DND-41 (cell line): ENCODE data around the gene SH2B3.

Experiments used
- ATAC-seq: fragments of 200-7000 bp; cut with Tn5 transposase; 3 replicates; pipeline ENCODE4 v1.9.1; 2021; ENCODE audit warnings: low read depth; ENCODE audit not compliant: insufficient read depth
- DNase-seq: peaks from one replicate; pipeline ENCODE4 v3.0.0-alpha.2; 2020
- H2AFZ ChIP-seq: 2 replicates; pipeline ENCODE4 v1.6.0; 2012; ENCODE audit warnings: low read depth, low read length
- H3K27ac ChIP-seq: 2 replicates; pipeline ENCODE4 v1.5.1; 2012; ENCODE audit warnings: low read length, inconsistent platforms
- H3K27me3 ChIP-seq: fragments of 200-600 bp; sonication (generic); 2 replicates; pipeline ENCODE4 v1.6.0; 2012; ENCODE audit warnings: low read length, mild to moderate bottlenecking, inconsistent platforms; ENCODE audit not compliant: insufficient read depth, poor library complexity
- H3K36me3 ChIP-seq: 2 replicates; pipeline ENCODE4 v1.5.1; 2012; ENCODE audit warnings: low read length, inconsistent platforms; ENCODE audit not compliant: insufficient read depth
- H3K4me1 ChIP-seq: 2 replicates; pipeline ENCODE4 v1.5.1; 2012; ENCODE audit warnings: mild to moderate bottlenecking, low read length; ENCODE audit not compliant: insufficient read depth
- H3K4me2 ChIP-seq: 2 replicates; pipeline ENCODE4 v1.6.0; 2012; ENCODE audit warnings: mild to moderate bottlenecking, moderate library complexity, low read length, inconsistent platforms; ENCODE audit not compliant: insufficient read depth
- H3K4me3 ChIP-seq, 2 experiments: fragments of 200-600 bp in 1 of 2; shearing (Covaris generic) in 1 of 2; 2 replicates each; pipeline ENCODE4 v1.5.1; 2012 to 2016; ENCODE audit warnings: inconsistent platforms in 2 of 2, low read length in 2 of 2, mild to moderate bottlenecking in 2 of 2, low read depth in 1 of 2, moderate library complexity in 1 of 2
- H3K79me2 ChIP-seq: 2 replicates; pipeline ENCODE4 v1.6.0; 2012; ENCODE audit warnings: low read length, inconsistent platforms; ENCODE audit not compliant: insufficient read depth
- H3K9ac ChIP-seq: 2 replicates; pipeline ENCODE4 v1.6.0; 2012; ENCODE audit warnings: low read depth, mild to moderate bottlenecking, inconsistent platforms, low read length, moderate library complexity
- H3K9me3 ChIP-seq: 2 replicates; pipeline ENCODE4 v1.5.1; 2012; ENCODE audit warnings: low read length, moderate library complexity, mild to moderate bottlenecking, inconsistent platforms; ENCODE audit not compliant: insufficient read depth, severe bottlenecking
- H4K20me1 ChIP-seq: 2 replicates; pipeline ENCODE4 v1.6.0; 2012; ENCODE audit warnings: low read length; ENCODE audit not compliant: insufficient read depth
- CTCF ChIP-seq: IDR thresholded peaks from 2 replicates; pipeline ENCODE4 v1.5.1; 2012; ENCODE audit warnings: borderline replicate concordance, low read length, moderate library complexity, mild to moderate bottlenecking; ENCODE audit not compliant: poor library complexity, severe bottlenecking; ENCODE audit errors: extremely low read depth
- EZH2 ChIP-seq: IDR thresholded peaks from 3 replicates; pipeline ENCODE4 v1.6.1; 2012; ENCODE audit warnings: borderline replicate concordance, low read depth, mild to moderate bottlenecking, moderate library complexity, low read length, inconsistent platforms; ENCODE audit not compliant: severe bottlenecking

Gene SH2B3

DNA sequence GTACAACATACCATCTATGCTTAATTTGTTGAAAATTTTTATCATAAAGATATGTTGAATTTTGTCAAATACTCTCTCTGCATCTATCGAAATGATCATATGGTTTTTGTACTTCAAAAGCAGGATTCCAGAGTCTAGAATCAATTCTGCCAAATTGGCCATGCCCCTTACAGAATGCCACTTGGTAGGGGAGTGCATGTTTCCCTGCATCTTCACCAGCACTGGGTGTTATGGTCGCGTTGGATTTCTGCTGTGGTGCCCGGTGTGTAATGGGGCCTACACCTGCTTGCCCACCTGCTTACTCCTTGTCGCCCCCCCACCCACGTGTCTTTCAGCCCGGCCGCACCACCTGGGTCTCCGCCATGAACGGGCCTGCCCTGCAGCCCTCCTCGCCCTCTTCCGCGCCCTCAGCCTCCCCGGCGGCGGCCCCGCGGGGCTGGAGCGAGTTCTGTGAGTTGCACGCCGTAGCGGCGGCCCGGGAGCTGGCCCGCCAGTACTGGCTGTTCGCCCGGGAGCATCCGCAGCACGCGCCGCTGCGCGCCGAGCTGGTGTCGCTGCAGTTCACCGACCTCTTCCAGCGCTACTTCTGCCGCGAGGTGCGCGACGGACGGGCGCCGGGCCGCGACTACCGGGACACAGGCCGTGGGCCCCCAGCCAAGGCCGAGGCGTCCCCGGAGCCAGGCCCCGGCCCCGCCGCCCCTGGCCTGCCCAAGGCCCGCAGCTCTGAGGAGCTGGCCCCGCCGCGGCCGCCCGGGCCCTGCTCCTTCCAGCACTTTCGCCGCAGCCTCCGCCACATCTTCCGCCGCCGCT is 12.3 kb downstream of the SH2B3 start:
- H2AFZ ChIP-seq = no peak overlapping the region
- TF ChIP-seq CTCF (no peak), EZH2 (no peak)
- H3K27me3 ChIP-seq = no peaks in the 10 kb centered on the region
- no peak overlapping the region for H3K27ac ChIP-seq
- H3K4me2 ChIP-seq = no peak overlapping the region
- H4K20me1 ChIP-seq = peaks cover 25% of the 10 kb centered on the region
- peaks cover 53% of the 10 kb centered on the region for H3K79me2 ChIP-seq
- no peak overlapping the region for H3K4me3 ChIP-seq
- H3K36me3 ChIP-seq = peaks cover 39% of the 10 kb centered on the region
- no peak for DNase-seq
- no peaks in the 10 kb centered on the region for H3K9me3 ChIP-seq
- no peak overlapping the region for H3K9ac ChIP-seq
- ATAC-seq = no peak
- no peaks in the 10 kb centered on the region for H3K4me1 ChIP-seq

DNA sequence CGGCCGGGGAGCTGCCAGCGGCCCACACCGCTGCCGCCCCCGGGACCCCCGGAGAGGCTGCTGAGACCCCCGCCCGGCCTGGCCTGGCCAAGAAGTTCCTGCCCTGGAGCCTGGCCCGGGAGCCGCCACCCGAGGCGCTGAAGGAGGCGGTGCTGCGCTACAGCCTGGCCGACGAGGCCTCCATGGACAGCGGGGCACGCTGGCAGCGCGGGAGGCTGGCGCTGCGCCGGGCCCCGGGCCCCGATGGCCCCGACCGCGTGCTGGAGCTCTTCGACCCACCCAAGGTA is 12.8 kb downstream of the SH2B3 start:
- peaks cover 48% of the 10 kb centered on the region for H3K79me2 ChIP-seq
- ATAC-seq = no peak

DNA sequence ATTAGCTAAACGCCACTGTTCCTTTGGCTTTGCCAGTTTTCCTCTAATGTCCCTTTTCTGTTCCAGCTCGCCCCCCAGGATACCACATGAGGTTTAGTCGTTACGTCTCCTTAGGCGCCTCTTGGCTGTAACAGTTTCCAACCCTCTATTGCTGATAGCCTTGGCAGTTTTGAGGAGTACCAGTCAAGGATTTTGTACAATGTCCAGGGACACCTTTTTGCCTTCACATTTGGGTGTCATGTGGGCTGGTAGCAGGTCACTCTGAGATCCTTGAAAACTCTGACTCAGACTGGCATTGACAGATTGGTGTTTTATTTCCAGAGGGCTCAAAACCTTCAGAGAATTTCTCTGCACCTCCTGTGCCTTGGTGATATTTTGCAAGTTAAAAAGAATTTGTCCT is 14.1 kb downstream of the SH2B3 start:
- DNase-seq (no peak), ATAC-seq (no peak)
- Histone ChIP-seq H3K27ac (no peak overlapping the region), H3K9ac (no peak overlapping the region), H4K20me1 (peaks cover 18% of the 10 kb centered on the region; the same call in 1 of the 2 replicates), H3K4me3 (no peak overlapping the region), H3K9me3 (no peaks in the 10 kb centered on the region), H3K79me2 (peaks cover 44% of the 10 kb centered on the region), H3K27me3 (no peaks in the 10 kb centered on the region), H2AFZ (no peak overlapping the region), H3K36me3 (peaks cover 46% of the 10 kb centered on the region), H3K4me1 (no peaks in the 10 kb centered on the region), H3K4me2 (no peak overlapping the region)
- no peak for TF ChIP-seq CTCF
- TF ChIP-seq EZH2 = no peak

More for the DNA sequence above, 12.8 kb downstream of the SH2B3 start:
- H3K4me1 ChIP-seq = no peaks in the 10 kb centered on the region
- H3K27ac ChIP-seq = no peak overlapping the region
- H3K4me2 ChIP-seq = no peak overlapping the region
- no peak for TF ChIP-seq EZH2
- no peak for TF ChIP-seq CTCF
- H2AFZ ChIP-seq = no peak overlapping the region
- H3K9ac ChIP-seq = no peak overlapping the region
- H3K36me3 ChIP-seq = peaks cover 39% of the 10 kb centered on the region
- no peak for DNase-seq
- H3K9me3 ChIP-seq = no peaks in the 10 kb centered on the region
- no peaks in the 10 kb centered on the region for H3K27me3 ChIP-seq
- H4K20me1 ChIP-seq = peaks cover 23% of the 10 kb centered on the region
- no peak overlapping the region for H3K4me3 ChIP-seq

DNA sequence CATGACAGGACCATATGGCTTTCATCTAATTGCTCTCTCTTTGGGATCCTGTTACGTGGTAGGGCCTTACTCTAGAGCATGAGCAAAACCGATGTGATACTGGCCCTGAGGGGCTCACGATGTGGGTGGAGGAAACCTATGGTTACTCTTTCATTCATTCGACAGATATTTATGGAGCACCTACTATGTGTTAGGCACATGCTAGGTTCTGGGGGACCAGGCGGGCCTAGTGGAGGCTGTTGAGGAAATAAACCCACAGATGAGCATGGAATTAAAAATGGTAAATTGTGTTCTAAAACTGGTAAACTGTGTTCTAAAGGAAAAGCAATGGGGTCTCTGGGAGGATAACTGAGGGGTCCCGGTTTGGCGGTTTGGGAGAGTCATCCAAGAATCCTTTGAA is 14.8 kb downstream of the SH2B3 start:
- TF ChIP-seq CTCF (no peak), EZH2 (no peak)
- H4K20me1 ChIP-seq = peaks cover 16% of the 10 kb centered on the region; the same call in 1 of the 2 replicates
- H3K27ac ChIP-seq = no peak overlapping the region
- H3K4me1 ChIP-seq = no peaks in the 10 kb centered on the region
- peaks cover 49% of the 10 kb centered on the region for H3K36me3 ChIP-seq
- DNase-seq (no peak), ATAC-seq (no peak)
- no peak overlapping the region for H2AFZ ChIP-seq
- peaks cover 45% of the 10 kb centered on the region for H3K79me2 ChIP-seq
- no peak overlapping the region for H3K9ac ChIP-seq
- no peak overlapping the region for H3K4me2 ChIP-seq
- no peaks in the 10 kb centered on the region for H3K9me3 ChIP-seq
- no peak overlapping the region for H3K4me3 ChIP-seq
- no peaks in the 10 kb centered on the region for H3K27me3 ChIP-seq
